ENCODE data around the gene ZSWIM5.

Gene ZSWIM5

GRCh38 chr1:44970317-44970716 is 236.1 kb downstream of the ZSWIM5 start:
- Histone ChIP-seq H3K27ac (ENCODE audit: extremely low read depth, low read depth, low read length) (peak overlapping the region; percentile 48), H3K36me3 (ENCODE audit: control insufficient read depth in 2 of 2, insufficient read depth in 1 of 2, low read length in 2 of 2) (peaks cover 8 to 23% of the 10 kb centered on the region in 2 experiments; a peak in 2 of 3 replicates), H3K4me1 (ENCODE audit: control insufficient read depth, insufficient read depth, low read length) (peaks cover 18% of the 10 kb centered on the region), H3K9me3 (ENCODE audit: control insufficient read depth, insufficient read depth, low read depth, low read length) (no peaks in the 10 kb centered on the region), H3K4me3 (ENCODE audit: low read depth, low read length) (no peak overlapping the region)
- POLR2A ChIA-PET: interaction anchor here (1.5 kb wide), 1 partner anchor 127 kb away, joined by 6 read pairs; the partner anchor contains the start of gene PTCH2
- TF ChIP-seq ZBTB8A (tag by site-specific recombination; IDR thresholded peaks at IDR 0.05) (peak; percentile 75), PBX3 (CRISPR knock-in tag; IDR thresholded peaks at IDR 0.05) (no peak), ZNF843 (tag by site-specific recombination; IDR thresholded peaks at IDR 0.05) (0 out of 2 replicates have a peak, but pooled peaks have one; percentile 38), ZBTB44 (tag by site-specific recombination; IDR thresholded peaks at IDR 0.05) (peak; percentile 49; the same call in 1 of the 2 replicates), PRDM1 (tag by site-specific recombination; IDR thresholded peaks at IDR 0.05) (peak; percentile 84), ELK4 (IDR thresholded peaks at IDR 0.05; ENCODE audit: borderline replicate concordance, low read depth, low read length) (no peak), ZNF140 (tag by site-specific recombination; IDR thresholded peaks at IDR 0.05) (no peak), FEZF1 (tag by site-specific recombination; IDR thresholded peaks at IDR 0.05) (peak; percentile 73), ZNF600 (tag by site-specific recombination; IDR thresholded peaks at IDR 0.05) (no peak), ZNF692 (tag by site-specific recombination; IDR thresholded peaks at IDR 0.05) (0 out of 2 replicates have a peak, but pooled peaks have one; percentile 30), ZNF664 (tag by site-specific recombination; IDR thresholded peaks at IDR 0.05) (no peak), TSHZ1 (tag by site-specific recombination; IDR thresholded peaks at IDR 0.05; ENCODE audit: borderline replicate concordance) (no peak), ZNF548 (tag by site-specific recombination; IDR thresholded peaks at IDR 0.05) (no peak), ZNF18 (tag by site-specific recombination; IDR thresholded peaks at IDR 0.05) (no peak), KLF17 (tag by site-specific recombination; IDR thresholded peaks at IDR 0.05) (no peak), PRDM6 (tag by site-specific recombination; IDR thresholded peaks at IDR 0.05) (peak; percentile 82), ZNF571 (tag by site-specific recombination; IDR thresholded peaks at IDR 0.05) (no peak), ZNF157 (tag by site-specific recombination; IDR thresholded peaks at IDR 0.05) (no peak), ZXDB (tag by site-specific recombination; IDR thresholded peaks at IDR 0.05) (peak; percentile 82), MEIS1 (CRISPR knock-in tag; IDR thresholded peaks at IDR 0.05; ENCODE audit: borderline replicate concordance) (no peak)
- CTCF ChIA-PET: interaction anchor here (0.6 to 1.4 kb wide), 4 partner anchors 15 to 359 kb away, joined by 3 to 8 read pairs (median 4); partner anchors contain the start of gene EIF2B3

Measured in HEK293 (cell line).